SK-N-SH treated with all-trans-retinoic acid at 6 μM for 48 hours (cell line): ENCODE data around the gene REC114.

Source experiments
- ARNTL ChIP-seq: fragments of 450-650 bp; formaldehyde crosslinking; IDR thresholded peaks from 2 replicates; pipeline ENCODE4 v1.5.0; 2020; ENCODE audit warnings: low read depth, mild to moderate bottlenecking, moderate library complexity, borderline replicate concordance
- CSRNP3 ChIP-seq: fragments of 250-450 bp; sonication (Bioruptor Pico); IDR thresholded peaks from 2 replicates; pipeline ENCODE4 v1.5.1; 2021; ENCODE audit warnings: mild to moderate bottlenecking, moderate library complexity
- ESRRG ChIP-seq: fragments of 250-450 bp; sonication (Bioruptor Pico); IDR thresholded peaks from 2 replicates; pipeline ENCODE4 v1.6.1; 2021; ENCODE audit warnings: mild to moderate bottlenecking
- PATZ1 ChIP-seq: fragments of 250-450 bp; sonication (Bioruptor Pico); IDR thresholded peaks from 2 replicates; pipeline ENCODE4 v1.8.0; 2020; ENCODE audit warnings: mild to moderate bottlenecking, moderate library complexity, borderline replicate concordance
- RARB ChIP-seq: fragments of 250-450 bp; sonication (Bioruptor Pico); IDR thresholded peaks from 2 replicates; pipeline ENCODE4 v1.8.0; 2021; ENCODE audit warnings: mild to moderate bottlenecking, moderate library complexity
- TSHZ2 ChIP-seq: fragments of 250-450 bp; sonication (Bioruptor Pico); IDR thresholded peaks from 2 replicates; pipeline ENCODE4 v1.5.0; 2020; ENCODE audit warnings: mild to moderate bottlenecking, moderate library complexity
- ZFP3 ChIP-seq: fragments of 250-450 bp; sonication (Bioruptor Pico); IDR thresholded peaks from 2 replicates; pipeline ENCODE4 v1.5.0; 2020; ENCODE audit warnings: mild to moderate bottlenecking, moderate library complexity
- ZNF565 ChIP-seq: fragments of 450-650 bp; formaldehyde crosslinking; conservative IDR thresholded peaks from 2 replicates; pipeline ENCODE4 v1.5.0; 2020; ENCODE audit warnings: low read depth, mild to moderate bottlenecking, moderate library complexity
- ZNF70 ChIP-seq: fragments of 450-650 bp; formaldehyde crosslinking; IDR thresholded peaks from 2 replicates; pipeline ENCODE4 v1.5.0; 2020; ENCODE audit warnings: mild to moderate bottlenecking, moderate library complexity
- ZNF8 ChIP-seq: fragments of 450-650 bp; formaldehyde crosslinking; IDR thresholded peaks from 2 replicates; pipeline ENCODE4 v1.5.0; 2020; ENCODE audit warnings: mild to moderate bottlenecking, moderate library complexity

- TF ChIP-seq ZFP3 (CRISPR knock-in tag) (no peak), ZNF70 (no peak), ZNF565 (no peak), RARB (CRISPR knock-in tag) (no peak), TSHZ2 (no peak), CSRNP3 (CRISPR knock-in tag) (no peak), ESRRG (no peak), ZNF8 (CRISPR knock-in tag) (no peak), PATZ1 (CRISPR knock-in tag) (no peak), ARNTL (CRISPR knock-in tag) (no peak)
Measured at GRCh38 chr15:73598530-73599160, 155.7 kb downstream of the REC114 start.
